ENCODE data around the gene SLC9A9. TPM values are rescaled to one million over a fixed set of nuclear protein-coding genes. Genes with fewer than 3 reads are reported as not detected.

SLC9A9 gene
- total RNA-seq, 2 donors from 2014 or later = 1.3 to 3.7 TPM

DNA sequence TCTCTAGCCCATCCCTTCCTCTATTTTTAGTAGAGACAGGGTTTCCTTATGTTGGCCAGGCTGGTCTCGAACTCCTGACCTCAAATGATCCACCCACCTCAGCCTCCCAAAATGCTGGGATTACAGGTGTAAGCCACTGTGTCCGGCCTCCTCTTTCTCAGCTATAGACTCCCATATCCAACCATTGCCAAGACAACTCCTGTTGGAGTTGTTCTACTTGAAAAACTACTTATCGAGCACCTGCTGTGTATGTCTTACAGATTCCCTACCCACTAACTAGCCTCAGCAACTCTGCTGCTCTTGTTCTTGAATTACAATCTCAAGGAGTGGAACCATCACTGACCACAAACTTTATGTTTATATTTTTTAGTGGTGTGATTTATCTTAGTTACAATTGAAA, 186.6 kb downstream of the SLC9A9 start:
- Mint-ChIP-seq H3K36me3 (ENCODE audit: low read depth) (no peaks in the 10 kb centered on the region), H3K9me3 (peaks cover 11% of the 10 kb centered on the region), H3K4me1 (no peaks in the 10 kb centered on the region), H3K27ac (no peak overlapping the region), H3K27me3 (ENCODE audit: insufficient read depth) (no peaks in the 10 kb centered on the region), H3K4me3 (no peak overlapping the region)
- Histone ChIP-seq H3K27ac (ENCODE audit: low read depth, low read length) (no peak overlapping the region), H3K36me3 (ENCODE audit: control insufficient read depth, insufficient read depth, low read length) (no peaks in the 10 kb centered on the region), H3K27me3 (ENCODE audit: control insufficient read depth, insufficient read depth, low read length, poor library complexity, severe bottlenecking) (no peaks in the 10 kb centered on the region), H3K9me3 (ENCODE audit: control insufficient read depth, low read length) (no peaks in the 10 kb centered on the region), H3K4me3 (ENCODE audit: low read length) (no peak overlapping the region), H3K4me1 (ENCODE audit: control insufficient read depth, insufficient read depth, low read length) (no peaks in the 10 kb centered on the region), H3K9ac (ENCODE audit: extremely low read depth, low read length, poor library complexity, severe bottlenecking) (no peak overlapping the region)
- DNase-seq = no peak
- WGBS, 2 experiments (ENCODE audit: insufficient coverage in 1 of 2, insufficient read length in 1 of 2) = 87 to 95% methylated on average over 2 to 3 of the region's 3 CpGs
- TF ChIP-seq, protein P1, sequence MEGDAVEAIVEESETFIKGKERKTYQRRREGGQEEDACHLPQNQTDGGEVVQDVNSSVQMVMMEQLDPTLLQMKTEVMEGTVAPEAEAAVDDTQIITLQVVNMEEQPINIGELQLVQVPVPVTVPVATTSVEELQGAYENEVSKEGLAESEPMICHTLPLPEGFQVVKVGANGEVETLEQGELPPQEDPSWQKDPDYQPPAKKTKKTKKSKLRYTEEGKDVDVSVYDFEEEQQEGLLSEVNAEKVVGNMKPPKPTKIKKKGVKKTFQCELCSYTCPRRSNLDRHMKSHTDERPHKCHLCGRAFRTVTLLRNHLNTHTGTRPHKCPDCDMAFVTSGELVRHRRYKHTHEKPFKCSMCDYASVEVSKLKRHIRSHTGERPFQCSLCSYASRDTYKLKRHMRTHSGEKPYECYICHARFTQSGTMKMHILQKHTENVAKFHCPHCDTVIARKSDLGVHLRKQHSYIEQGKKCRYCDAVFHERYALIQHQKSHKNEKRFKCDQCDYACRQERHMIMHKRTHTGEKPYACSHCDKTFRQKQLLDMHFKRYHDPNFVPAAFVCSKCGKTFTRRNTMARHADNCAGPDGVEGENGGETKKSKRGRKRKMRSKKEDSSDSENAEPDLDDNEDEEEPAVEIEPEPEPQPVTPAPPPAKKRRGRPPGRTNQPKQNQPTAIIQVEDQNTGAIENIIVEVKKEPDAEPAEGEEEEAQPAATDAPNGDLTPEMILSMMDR (conservative IDR thresholded peaks at IDR 0.05) = no peak

DNA sequence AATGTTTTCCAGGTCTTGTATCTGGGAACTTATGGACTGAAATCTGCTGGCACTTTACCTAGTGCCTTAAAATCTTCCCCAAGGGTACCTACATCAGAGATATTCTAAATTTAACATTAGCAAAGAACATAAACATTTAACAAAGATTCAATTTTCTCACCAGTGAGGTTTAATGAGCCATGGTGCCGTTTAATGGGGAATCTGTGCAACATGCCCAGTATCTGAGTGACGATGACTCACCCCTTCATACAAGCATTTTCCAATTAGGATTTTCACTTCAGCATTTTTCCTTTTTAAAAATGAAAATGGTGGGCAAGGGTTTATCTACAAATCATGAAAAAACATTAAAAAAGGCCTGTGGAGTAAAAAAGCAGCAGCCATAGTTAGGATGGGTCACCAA, 189.4 kb downstream of the SLC9A9 start:
- H3K4me1 ChIP-seq (ENCODE audit: control insufficient read depth, insufficient read depth, low read length) = no peaks in the 10 kb centered on the region
- Mint-ChIP-seq H3K4me1 (no peaks in the 10 kb centered on the region), H3K27ac (no peak overlapping the region), H3K36me3 (ENCODE audit: low read depth) (no peaks in the 10 kb centered on the region), H3K27me3 (ENCODE audit: insufficient read depth) (no peaks in the 10 kb centered on the region), H3K9me3 (peaks cover 11% of the 10 kb centered on the region), H3K4me3 (no peak overlapping the region)
- H3K4me3 ChIP-seq (ENCODE audit: low read length) = no peak overlapping the region
- TF ChIP-seq, protein P1 (conservative IDR thresholded peaks at IDR 0.05) = no peak
- H3K9ac ChIP-seq (ENCODE audit: extremely low read depth, low read length, poor library complexity, severe bottlenecking) = no peak overlapping the region
- DNase-seq = no peak
- no peaks in the 10 kb centered on the region for H3K9me3 ChIP-seq (ENCODE audit: control insufficient read depth, low read length)
- H3K27ac ChIP-seq (ENCODE audit: low read depth, low read length) = no peak overlapping the region
- WGBS, 2 experiments (ENCODE audit: insufficient coverage in 1 of 2, insufficient read length in 1 of 2) = 83 to 96% methylated on average over 1 to 2 of the region's 2 CpGs
- H3K36me3 ChIP-seq (ENCODE audit: control insufficient read depth, insufficient read depth, low read length) = no peaks in the 10 kb centered on the region
- H3K27me3 ChIP-seq (ENCODE audit: control insufficient read depth, insufficient read depth, low read length, poor library complexity, severe bottlenecking) = no peaks in the 10 kb centered on the region

DNA sequence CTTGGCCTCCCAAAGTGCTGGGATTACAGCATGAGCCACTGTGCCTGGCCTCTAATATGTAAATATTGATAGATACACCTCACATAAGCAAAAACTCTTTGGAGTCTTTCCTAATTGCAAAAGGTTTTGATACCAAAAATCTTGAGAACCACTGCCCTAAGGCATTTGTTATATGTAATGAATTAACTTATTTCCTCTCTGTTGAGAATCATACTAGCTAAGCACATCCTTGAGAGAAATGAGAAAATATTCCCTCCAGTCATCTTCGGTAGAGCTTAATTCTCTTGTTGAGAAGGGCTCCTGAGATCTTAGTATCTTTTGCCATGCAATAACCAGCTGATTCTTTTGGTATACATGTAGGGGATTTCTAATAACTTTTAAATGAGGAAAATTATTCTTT, 190.2 kb downstream of the SLC9A9 start:
- H3K36me3 ChIP-seq (ENCODE audit: control insufficient read depth, insufficient read depth, low read length) = no peaks in the 10 kb centered on the region
- no peak overlapping the region for H3K27ac ChIP-seq (ENCODE audit: low read depth, low read length)
- no peak overlapping the region for H3K4me3 ChIP-seq (ENCODE audit: low read length)
- TF ChIP-seq, protein P1 (conservative IDR thresholded peaks at IDR 0.05) = no peak
- no peak overlapping the region for H3K27ac Mint-ChIP-seq
- 91% methylated on average over 1 of the region's 1 CpG; no CpG with 5 or more reads in 1 of the 2 experiments for WGBS, 2 experiments (ENCODE audit: insufficient coverage in 1 of 2, insufficient read length in 1 of 2)
- H3K27me3 Mint-ChIP-seq (ENCODE audit: insufficient read depth) = no peaks in the 10 kb centered on the region
- no peaks in the 10 kb centered on the region for H3K36me3 Mint-ChIP-seq (ENCODE audit: low read depth)
- no peak overlapping the region for H3K4me3 Mint-ChIP-seq
- no peaks in the 10 kb centered on the region for H3K4me1 Mint-ChIP-seq
- no peak overlapping the region for H3K9ac ChIP-seq (ENCODE audit: extremely low read depth, low read length, poor library complexity, severe bottlenecking)
- H3K9me3 ChIP-seq (ENCODE audit: control insufficient read depth, low read length) = no peaks in the 10 kb centered on the region
- no peaks in the 10 kb centered on the region for H3K27me3 ChIP-seq (ENCODE audit: control insufficient read depth, insufficient read depth, low read length, poor library complexity, severe bottlenecking)
- H3K9me3 Mint-ChIP-seq = peaks cover 11% of the 10 kb centered on the region
- H3K4me1 ChIP-seq (ENCODE audit: control insufficient read depth, insufficient read depth, low read length) = no peaks in the 10 kb centered on the region
- DNase-seq = no peak
